WTC11 (cell line): ENCODE data around the gene ABLIM3.

Experiments used
- CTCF ChIP-seq: fragments of 200-600 bp; IDR thresholded peaks from 2 replicates; pipeline ENCODE4 v1.8.0; 2022; ENCODE audit warnings: antibody characterized with exemption
- ESRRA ChIP-seq: sonication (generic); formaldehyde crosslinking; IDR thresholded peaks from 2 replicates; pipeline ENCODE4 v1.8.1; 2022; ENCODE audit warnings: mild to moderate bottlenecking, missing genetic modification reagents, borderline replicate concordance
- FOXK1 ChIP-seq: sonication (generic); formaldehyde crosslinking; IDR thresholded peaks from 2 replicates; pipeline ENCODE4 v1.8.0; 2022; ENCODE audit warnings: mild to moderate bottlenecking, moderate library complexity, missing genetic modification reagents
- MAX ChIP-seq: sonication (generic); formaldehyde crosslinking; IDR thresholded peaks from 2 replicates; pipeline ENCODE4 v1.8.0; 2022; ENCODE audit warnings: mild to moderate bottlenecking, missing genetic modification reagents
- RELA ChIP-seq: sonication (generic); formaldehyde crosslinking; IDR thresholded peaks from 2 replicates; pipeline ENCODE4 v1.8.1; 2022; ENCODE audit warnings: missing genetic modification reagents, mild to moderate bottlenecking, borderline replicate concordance
- TEAD4 ChIP-seq: sonication (generic); formaldehyde crosslinking; IDR thresholded peaks from 2 replicates; pipeline ENCODE4 v1.8.0; 2022; ENCODE audit warnings: mild to moderate bottlenecking, missing genetic modification reagents
- ZNF263 ChIP-seq: sonication (generic); formaldehyde crosslinking; IDR thresholded peaks from 2 replicates; pipeline ENCODE4 v1.8.1; 2022; ENCODE audit warnings: low read depth, mild to moderate bottlenecking, moderate library complexity, missing genetic modification reagents

GRCh38 chr5:149238540-149238939 lies 97.2 kb downstream of the ABLIM3 start:
- TF ChIP-seq RELA (CRISPR knock-in tag) (no peak), CTCF (no peak), MAX (CRISPR knock-in tag) (no peak), FOXK1 (CRISPR knock-in tag) (no peak), ESRRA (CRISPR knock-in tag) (no peak), ZNF263 (no peak), TEAD4 (CRISPR knock-in tag) (no peak)
